Spinal cord (tissue), 10 donors: ENCODE results near the gene IPO9. TPM values are rescaled to one million over a fixed set of nuclear protein-coding genes. Genes with fewer than 3 reads are reported as not detected.

Experiments
- DNase-seq, 6 donors: peaks; one replicate each; pipeline versions ENCODE4 v3.0.0 to v3.0.0-alpha.2; 2013 to 2015; ENCODE audit warnings: low spot score in 6 of 6, low read depth in 4 of 6
- H3K27ac ChIP-seq: one replicate; pipeline ENCODE4 v1.5.1; 2013; ENCODE audit warnings: low read depth, low read length, control low read depth
- H3K27me3 ChIP-seq: one replicate; pipeline ENCODE4 v1.6.1; 2013; ENCODE audit warnings: low read length; ENCODE audit not compliant: control insufficient read depth, insufficient read depth
- H3K36me3 ChIP-seq: one replicate; pipeline ENCODE4 v1.6.1; 2013; ENCODE audit warnings: low read length; ENCODE audit not compliant: control insufficient read depth, insufficient read depth
- H3K4me1 ChIP-seq: one replicate; pipeline ENCODE4 v1.6.1; 2013; ENCODE audit warnings: low read length; ENCODE audit not compliant: control insufficient read depth, insufficient read depth
- H3K4me3 ChIP-seq: one replicate; pipeline ENCODE4 v1.5.1; 2013; ENCODE audit warnings: low read depth, low read length, control low read depth
- H3K9me3 ChIP-seq: one replicate; pipeline ENCODE4 v1.6.1; 2013; ENCODE audit warnings: low read length; ENCODE audit not compliant: control insufficient read depth, insufficient read depth
- WGBS: methylation state at CpG from one replicate; pipeline ENCODE4 v1.1.5; 2013; ENCODE audit warnings: missing lambda C conversion rate; ENCODE audit not compliant: insufficient coverage; 5-methylcytosine and 5-hydroxymethylcytosine counted together
- polyA plus RNA-seq, 2 donors: library from polyadenylated mRNA; unstranded; fragments of 120-200 nt; gene quantifications; one replicate each; pipeline ENCODE4 v1.2.1, GENCODE V29; 2013; ENCODE audit not compliant: insufficient read length in 2 of 2
- total RNA-seq, 2 donors: library from RNA; depleted of rRNA in 1 of 2; stranded (reverse); fragments of 120-200 nt in 1 of 2; fragments of >200 nt in 1 of 2; gene quantifications; one replicate each; pipeline versions ENCODE4 v1.2.3 to v1.2.4, GENCODE V29; 2013 to 2014
- donor health status: healthy.

IPO9 gene
- total and polyA plus RNA-seq, 4 donors, result 35.9 to 86.3 (median 62.6) TPM

- Histone ChIP-seq H3K9me3 (no peaks in the 10 kb centered on the region), H3K4me3 (no peak overlapping the region), H3K27me3 (no peaks in the 10 kb centered on the region), H3K36me3 (peaks cover 82% of the 10 kb centered on the region), H3K27ac (no peak overlapping the region), H3K4me1 (no peaks in the 10 kb centered on the region)
- WGBS, result 97% methylated on average over 3 of the region's 4 CpGs
- no peak for DNase-seq
These were observed 22.2 kb upstream of the IPO9 start for GRCh38 chr1:201806801-201807200.

GRCh38 chr1:201807958-201808632 lies 20.9 kb upstream of the IPO9 start:
- DNase-seq, result no peak
- WGBS, result 97% methylated on average over 7 of the region's 11 CpGs
- H3K9me3 ChIP-seq, result no peaks in the 10 kb centered on the region
- no peak overlapping the region for H3K27ac ChIP-seq
- H3K4me1 ChIP-seq, result no peaks in the 10 kb centered on the region
- H3K36me3 ChIP-seq, result peaks cover 88% of the 10 kb centered on the region
- H3K27me3 ChIP-seq, result no peaks in the 10 kb centered on the region
- H3K4me3 ChIP-seq, result no peak overlapping the region

GRCh38 chr1:201808633-201808990 lies 20.3 kb upstream of the IPO9 start:
- 100% methylated on average over 2 of the region's 6 CpGs for WGBS
- no peaks in the 10 kb centered on the region for H3K27me3 ChIP-seq
- H3K4me1 ChIP-seq, result no peaks in the 10 kb centered on the region
- peaks cover 90% of the 10 kb centered on the region for H3K36me3 ChIP-seq
- H3K9me3 ChIP-seq, result no peaks in the 10 kb centered on the region
- no peak overlapping the region for H3K4me3 ChIP-seq
- no peak for DNase-seq
- H3K27ac ChIP-seq, result no peak overlapping the region

- Histone ChIP-seq H3K4me3 (no peak overlapping the region), H3K4me1 (no peaks in the 10 kb centered on the region), H3K27ac (no peak overlapping the region), H3K27me3 (no peaks in the 10 kb centered on the region), H3K36me3 (peaks cover 91% of the 10 kb centered on the region), H3K9me3 (no peaks in the 10 kb centered on the region)
- DNase-seq, result no peak
- WGBS, result 60% methylated on average over 1 of the region's 5 CpGs
These were observed 19.1 kb upstream of the IPO9 start for GRCh38 chr1:201809876-201810275.

DNA sequence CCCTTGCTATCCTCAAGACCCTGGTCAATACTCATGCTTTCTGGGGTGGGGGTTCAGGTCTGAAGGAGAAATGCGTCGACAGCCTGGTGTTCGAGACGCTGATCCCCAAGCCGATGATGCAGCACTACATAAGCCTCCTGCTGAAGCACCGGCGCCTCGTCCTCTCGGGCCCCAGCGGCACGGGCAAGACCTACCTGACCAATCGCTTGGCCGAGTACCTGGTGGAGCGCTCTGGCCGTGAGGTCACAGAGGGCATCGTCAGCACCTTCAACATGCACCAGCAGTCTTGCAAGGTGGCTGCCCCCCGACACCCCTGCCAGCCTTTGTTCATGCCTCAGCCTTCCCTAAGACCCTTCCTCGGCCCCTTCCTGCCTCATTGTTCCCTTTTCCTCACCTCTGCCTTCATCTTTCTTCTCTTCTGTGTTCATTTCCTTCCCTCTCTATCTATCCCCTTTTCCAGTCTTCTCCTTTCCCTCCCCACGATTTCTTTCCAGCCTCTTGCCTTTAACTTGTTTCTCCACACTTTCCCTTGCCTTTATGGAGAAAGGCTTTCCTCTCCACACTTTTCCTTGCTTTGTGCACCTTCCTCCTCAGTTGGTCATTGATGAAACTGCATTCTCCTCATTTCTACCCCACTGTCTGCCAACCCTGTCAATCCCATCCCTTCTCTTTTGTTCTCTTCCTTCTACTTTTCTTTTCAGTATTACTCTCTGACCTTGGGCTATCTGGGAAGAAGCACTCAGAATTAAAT lies 18.3 kb upstream of the IPO9 start:
- Histone ChIP-seq H3K27me3 (no peaks in the 10 kb centered on the region), H3K36me3 (peaks cover 86% of the 10 kb centered on the region)
- 97% methylated on average over 19 of the region's 19 CpGs for WGBS

GRCh38 chr1:201813226-201813625 lies 15.7 kb upstream of the IPO9 start:
- DNase-seq, result no peak
- Histone ChIP-seq H3K27me3 (no peaks in the 10 kb centered on the region), H3K27ac (no peak overlapping the region), H3K9me3 (no peaks in the 10 kb centered on the region), H3K4me3 (no peak overlapping the region), H3K4me1 (no peaks in the 10 kb centered on the region), H3K36me3 (peaks cover 86% of the 10 kb centered on the region)

More for the DNA sequence above, 18.3 kb upstream of the IPO9 start:
- Histone ChIP-seq H3K27ac (no peak overlapping the region), H3K9me3 (no peaks in the 10 kb centered on the region), H3K4me3 (no peak overlapping the region), H3K4me1 (no peaks in the 10 kb centered on the region)
- DNase-seq, result no peak

GRCh38 chr1:201816309-201816854 lies 12.6 kb upstream of the IPO9 start:
- DNase-seq, result no peak
- Histone ChIP-seq H3K9me3 (no peaks in the 10 kb centered on the region), H3K27me3 (no peaks in the 10 kb centered on the region), H3K36me3 (peaks cover 79% of the 10 kb centered on the region), H3K4me3 (no peak overlapping the region), H3K27ac (no peak overlapping the region), H3K4me1 (no peaks in the 10 kb centered on the region)
- no CpG with 5 or more reads among the region's 7 CpGs for WGBS

DNA sequence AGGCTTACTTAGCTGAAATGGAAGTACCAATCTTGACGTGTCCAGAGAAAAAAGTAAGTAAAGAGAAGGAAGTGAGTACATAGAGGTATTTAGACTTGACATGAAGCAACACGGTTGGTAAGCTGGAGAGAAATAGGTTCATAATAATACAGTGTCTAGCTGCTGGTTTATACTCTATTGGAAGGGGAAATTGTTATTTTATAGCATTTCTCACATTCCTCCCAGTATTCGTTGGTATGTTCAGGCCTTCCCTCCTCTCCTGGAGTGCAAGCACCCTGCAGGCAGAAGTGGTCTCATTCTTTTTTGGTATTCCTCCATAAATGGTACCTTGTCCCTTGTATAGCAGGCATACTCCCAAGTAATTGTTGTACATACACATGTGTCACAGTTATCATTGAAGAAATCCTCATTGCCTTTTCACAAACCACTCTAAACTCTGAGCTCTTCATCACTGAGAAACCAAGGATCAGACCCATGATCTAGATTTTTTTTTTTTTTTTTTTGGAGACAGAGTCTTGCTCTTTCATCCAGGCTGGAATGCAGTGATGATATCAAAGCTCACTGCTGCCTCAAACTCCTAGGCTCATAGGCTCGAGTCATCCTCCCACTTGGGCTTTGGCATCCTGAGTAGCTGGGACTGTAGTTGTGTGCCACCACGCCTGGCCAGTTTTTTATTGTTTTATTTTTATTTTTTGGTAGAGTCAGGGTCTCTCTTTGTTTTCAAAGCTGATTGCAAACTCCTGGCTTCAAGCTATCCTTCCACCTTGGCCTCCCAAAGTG lies 9.8 kb upstream of the IPO9 start:
- DNase-seq, result no peak
- 79% methylated on average over 3 of the region's 5 CpGs for WGBS
- no peaks in the 10 kb centered on the region for H3K4me1 ChIP-seq
- no peaks in the 10 kb centered on the region for H3K9me3 ChIP-seq
- H3K4me3 ChIP-seq, result no peak overlapping the region
- peaks cover 68% of the 10 kb centered on the region for H3K36me3 ChIP-seq
- H3K27me3 ChIP-seq, result no peaks in the 10 kb centered on the region
- no peak overlapping the region for H3K27ac ChIP-seq

DNA sequence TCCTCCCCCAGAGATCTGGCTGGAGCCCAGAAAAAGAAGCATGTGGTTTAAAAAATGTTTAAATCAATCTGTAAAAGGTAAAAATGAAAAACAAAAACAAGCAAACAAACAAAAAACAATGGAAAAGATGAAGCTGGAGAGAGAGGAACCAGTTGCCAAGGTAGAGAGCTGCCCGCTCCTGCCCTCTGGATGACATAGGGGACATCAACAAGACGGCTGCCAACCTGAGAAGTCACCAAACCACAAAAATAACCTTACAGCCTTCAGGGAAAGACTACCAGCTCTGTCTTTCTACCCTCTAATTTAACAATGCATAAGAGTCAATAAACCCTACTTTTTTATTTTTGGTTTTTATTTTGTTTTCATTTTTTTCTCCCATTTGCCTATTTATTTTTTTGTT lies 8.5 kb upstream of the IPO9 start:
- no peak for DNase-seq
- Histone ChIP-seq H3K27me3 (no peaks in the 10 kb centered on the region), H3K4me1 (peaks cover 5% of the 10 kb centered on the region), H3K36me3 (peaks cover 64% of the 10 kb centered on the region), H3K9me3 (no peaks in the 10 kb centered on the region), H3K4me3 (no peak overlapping the region), H3K27ac (no peak overlapping the region)
- no CpG with 5 or more reads among the region's 2 CpGs for WGBS
